HepG2 (cell line): ENCODE results near the gene STAP2. TPM values are rescaled to one million over a fixed set of nuclear protein-coding genes. Genes with fewer than 3 reads are reported as not detected.

Experiments used
- ATAC-seq: fragments of 200-7000 bp; cut with Tn5 transposase; 3 replicates; pipeline ENCODE4 v1.9.1; 2020; ENCODE audit warnings: mild to moderate bottlenecking, moderate library complexity
- BruUV-seq: library from RNA; stranded (reverse); fragments of 400-500 nt; replicated peaks from 2 replicates; lab custom pipeline; 2021; lab: Mats Ljungman, UMichigan
- CTCF ChIA-PET: fragments of 300-600 bp; formaldehyde crosslinking; extraction: SDS; loops from one replicate; lab custom pipeline; 2021; ENCODE audit warnings: low total read pairs, inconsistent platforms, low intra/inter-chr PET ratio; lab: Yijun Ruan, JAX
- POLR2A ChIA-PET: fragments of 350-600 bp; sonication (Branson Sonifier 250); formaldehyde crosslinking; loops from one replicate; lab custom pipeline; 2020; ENCODE audit warnings: antibody characterized with exemption, inconsistent platforms; lab: Yijun Ruan, JAX
- DNase-seq: peaks from one replicate; pipeline ENCODE4 v3.0.0-alpha.2; 2015; ENCODE audit warnings: low spot score
- FAIRE-seq: peaks from 3 replicates; lab custom pipeline; 2011; peaks lifted over from hg19 to GRCh38; lab: Jason Lieb, UNC
- H2AFZ ChIP-seq: one replicate; pipeline ENCODE4 v1.6.1; 2011; ENCODE audit warnings: low read length, inconsistent platforms
- H3K27ac ChIP-seq: fragments of 300-600 bp; 3 replicates; pipeline ENCODE4 v1.8.0; 2011; ENCODE audit warnings: mixed run types, mild to moderate bottlenecking, mixed read lengths, low read length, inconsistent platforms; ENCODE audit not compliant: insufficient read depth; ENCODE audit errors: extremely low read length
- H3K27me3 ChIP-seq, 2 experiments: fragments of 200-600 bp in 1 of 2; 2 replicates in 1 of 2; 3 replicates in 1 of 2; pipeline versions ENCODE4 v1.6.0 to v1.8.0; 2011; ENCODE audit warnings: low read length in 2 of 2, mild to moderate bottlenecking in 2 of 2, moderate library complexity in 2 of 2, inconsistent platforms in 1 of 2; ENCODE audit not compliant: insufficient read depth in 2 of 2, control insufficient read depth in 1 of 2
- H3K36me3 ChIP-seq, 2 experiments: fragments of 200-600 bp in 1 of 2; replicated peaks in 1 of 2; 2 replicates in 1 of 2; 3 replicates in 1 of 2; pipeline versions ENCODE4 v1.5.1 to v1.8.0; 2011; ENCODE audit warnings: low read length in 2 of 2, inconsistent platforms in 1 of 2; ENCODE audit not compliant: insufficient read depth in 2 of 2, control insufficient read depth in 1 of 2
- H3K4me1 ChIP-seq: 2 replicates; pipeline ENCODE4 v1.5.1; 2012; ENCODE audit warnings: low read length, inconsistent platforms; ENCODE audit not compliant: insufficient read depth
- H3K4me2 ChIP-seq: 2 replicates; pipeline ENCODE4 v1.6.0; 2011; ENCODE audit warnings: low read depth, low read length, inconsistent platforms
- H3K4me3 ChIP-seq, 3 experiments: fragments of 200-600 bp in 1 of 3; sonication (generic), shearing (Covaris generic) in 1 of 3; replicated peaks in 1 of 3; 2 replicates each; pipeline ENCODE4 v1.5.1; 2011 to 2016; ENCODE audit warnings: low read length in 3 of 3, inconsistent platforms in 2 of 3, low read depth in 2 of 3, mild to moderate bottlenecking in 2 of 3, control low read depth in 1 of 3, mixed read lengths in 1 of 3; ENCODE audit not compliant: insufficient read depth in 1 of 3
- H3K79me2 ChIP-seq: one replicate; pipeline ENCODE4 v1.6.1; 2011; ENCODE audit warnings: low read length, inconsistent platforms; ENCODE audit not compliant: insufficient read depth
- H3K9ac ChIP-seq: 2 replicates; pipeline ENCODE4 v1.6.0; 2011; ENCODE audit warnings: mild to moderate bottlenecking, low read depth, low read length, inconsistent platforms; ENCODE audit not compliant: insufficient read depth
- H3K9me3 ChIP-seq: 2 replicates; pipeline ENCODE4 v1.5.1; 2012; ENCODE audit warnings: mild to moderate bottlenecking, low read length
- H4K20me1 ChIP-seq: 2 replicates; pipeline ENCODE4 v1.6.0; 2011; ENCODE audit warnings: inconsistent platforms, mild to moderate bottlenecking, low read length, moderate library complexity; ENCODE audit not compliant: insufficient read depth
- AGO1 ChIP-seq: fragments of 200-400 bp; formaldehyde crosslinking; IDR thresholded peaks from 2 replicates; pipeline ENCODE4 v1.6.1; 2017; ENCODE audit warnings: mild to moderate bottlenecking, low read depth, low read length, moderate library complexity; ENCODE audit not compliant: poor library complexity, severe bottlenecking
- AGO2 ChIP-seq: fragments of 200-400 bp; formaldehyde crosslinking; optimal IDR thresholded peaks from 2 replicates; pipeline ENCODE3; 2017; ENCODE audit warnings: mild to moderate bottlenecking, low read depth, low read length, moderate library complexity
- ATF7 ChIP-seq, 2 experiments: fragments of 450-650 bp in 1 of 2; sonication (generic) in 1 of 2; formaldehyde crosslinking in 1 of 2; IDR thresholded peaks; 2 replicates each; pipeline versions ENCODE4 v1.4.0 to v1.6.1; 2016 to 2020; ENCODE audit warnings: antibody characterized with exemption in 1 of 2, mild to moderate bottlenecking in 1 of 2, missing genetic modification reagents in 1 of 2
- BRCA1 ChIP-seq: sonication (generic); formaldehyde crosslinking; IDR thresholded peaks from 2 replicates; pipeline ENCODE4 v1.4.0; 2020; ENCODE audit warnings: missing genetic modification reagents
- CEBPB ChIP-seq: IDR thresholded peaks from 2 replicates; pipeline ENCODE4 v1.6.1; 2011; ENCODE audit warnings: low read depth, low read length, improper control_type of control experiment, borderline replicate concordance
- ETV6 ChIP-seq: sonication (generic); formaldehyde crosslinking; conservative IDR thresholded peaks from 2 replicates; pipeline ENCODE4 v1.4.0; 2020; ENCODE audit warnings: missing genetic modification reagents
- KAT2B ChIP-seq: fragments of 150-350 bp; IDR thresholded peaks from 2 replicates; pipeline ENCODE4 v1.6.1; 2014; ENCODE audit warnings: low read depth, low read length, borderline replicate concordance
- MED13 ChIP-seq: sonication (generic); formaldehyde crosslinking; IDR thresholded peaks from 2 replicates; pipeline ENCODE4 v1.5.0; 2020; ENCODE audit warnings: missing genetic modification reagents
- NR2F1 ChIP-seq, 2 experiments: fragments of 450-650 bp in 1 of 2; formaldehyde crosslinking in 1 of 2; IDR thresholded peaks; 2 replicates each; pipeline versions ENCODE4 v1.5.0 to v1.6.1; 2016 to 2020; ENCODE audit warnings: mild to moderate bottlenecking in 1 of 2, missing compliant biosample characterization in 1 of 2, missing genetic modification reagents in 1 of 2, moderate library complexity in 1 of 2
- PCBP1 ChIP-seq: fragments of 200-400 bp; formaldehyde crosslinking; IDR thresholded peaks from 2 replicates; pipeline ENCODE4 v1.6.1; 2017; ENCODE audit warnings: mild to moderate bottlenecking, low read depth, low read length, borderline replicate concordance
- REL ChIP-seq: sonication (generic); formaldehyde crosslinking; conservative IDR thresholded peaks from 2 replicates; pipeline ENCODE4 v1.8.0; 2022; ENCODE audit warnings: mild to moderate bottlenecking, missing genetic modification reagents, moderate library complexity
- ZBTB39 ChIP-seq: sonication (generic); formaldehyde crosslinking; IDR thresholded peaks from 2 replicates; pipeline ENCODE4 v1.5.0; 2020; ENCODE audit warnings: missing genetic modification reagents
- ZFP36 ChIP-seq: fragments of 150-350 bp; IDR thresholded peaks from 2 replicates; pipeline ENCODE4 v1.6.1; 2018; ENCODE audit warnings: borderline replicate concordance, low read length, low read depth; ENCODE audit not compliant: partially characterized antibody
- ZFP41 ChIP-seq: sonication (generic); formaldehyde crosslinking; IDR thresholded peaks from 2 replicates; pipeline ENCODE4 v1.4.0; 2020; ENCODE audit warnings: mild to moderate bottlenecking, missing genetic modification reagents, borderline replicate concordance
- ZFY ChIP-seq: sonication (generic); formaldehyde crosslinking; IDR thresholded peaks from 2 replicates; pipeline ENCODE4 v1.4.0; 2020; ENCODE audit warnings: missing genetic modification reagents
- ZNF780A ChIP-seq: sonication (generic); formaldehyde crosslinking; IDR thresholded peaks from 2 replicates; pipeline ENCODE4 v1.8.0; 2022; ENCODE audit warnings: mild to moderate bottlenecking, missing genetic modification reagents, moderate library complexity
- WGBS: methylation state at CpG from one replicate; pipeline ENCODE4 v1.1.6; 2017; ENCODE audit warnings: low lambda C conversion rate; 5-methylcytosine and 5-hydroxymethylcytosine counted together
- in situ Hi-C: cut with HindIII; loops from 2 replicates; pipeline ENCODE4 v1.10.0; 2017; ENCODE audit warnings: low pct_unique_long_range_greater_than_20kb; ENCODE audit not compliant: extremely low pct_ligation_motif_present
- intact Hi-C: fragments of 100-400 bp; cut with micrococcal nuclease; formaldehyde crosslinking; loops from one replicate; pipeline ENCODE4 v1.10.0; 2022; ENCODE audit not compliant: unreplicated experiment
- polyA plus RNA-seq, 8 experiments: library from polyadenylated mRNA; depleted of rRNA in 3 of 8; stranded (reverse) in 7 of 8; unstranded in 1 of 8; fragments of >200 nt; fragmentation: Illumina TruSeq in 4 of 8; extraction: Trizol in 4 of 8; gene quantifications; 2 replicates each; pipeline versions ENCODE4 v1.2.1 to v1.2.3, GENCODE V29; 2011 to 2016; ENCODE audit warnings: low read depth in 4 of 8, missing spikeins in 1 of 8, mixed read lengths in 1 of 8; ENCODE audit not compliant: insufficient read depth in 1 of 8
- total RNA-seq, 5 experiments: library from RNA; depleted of rRNA; stranded (reverse); fragments of >200 nt; fragmentation: Illumina TruSeq; extraction: Trizol; gene quantifications; 2 replicates each; pipeline ENCODE4 v1.2.3, GENCODE V29; 2016; ENCODE audit warnings: low read depth in 1 of 5
- TF ChIP-seq, protein P1 (sequence below): sonication (generic); formaldehyde crosslinking; IDR thresholded peaks from 2 replicates; pipeline ENCODE4 v1.4.0; 2020; ENCODE audit warnings: mild to moderate bottlenecking, missing genetic modification reagents

The STAP2 gene
- total and polyA plus RNA-seq, 2 of the 13 experiments (the other 11 are each of a cell fraction or from before 2014, with no cell fraction given): 39.0 to 43.7 TPM

- no TSS peak for BruUV-seq
- H4K20me1 ChIP-seq: no peaks in the 10 kb centered on the region
- no peak overlapping the region for H3K9ac ChIP-seq
- H3K9me3 ChIP-seq: no peaks in the 10 kb centered on the region
- no peak for DNase-seq
- FAIRE-seq: no peak
- H3K4me1 ChIP-seq: no peaks in the 10 kb centered on the region
- H2AFZ ChIP-seq: no peak overlapping the region
- H3K4me2 ChIP-seq: no peak overlapping the region
- no peak overlapping the region for H3K27ac ChIP-seq
- intact Hi-C loops (no loop called here), in situ Hi-C loops (no loop called here)
- no peaks in the 10 kb centered on the region for H3K27me3 ChIP-seq
- no peak overlapping the region for H3K4me3 ChIP-seq
- peaks cover 26 to 57% of the 10 kb centered on the region in 2 experiments; a peak in 4 of 5 replicates for H3K36me3 ChIP-seq
- peaks cover 12% of the 10 kb centered on the region for H3K79me2 ChIP-seq
- ChIA-PET CTCF (interaction anchor here (1.1 kb wide), 1 partner anchor 35 kb away, joined by 3 read pairs; the partner anchor contains the start of gene SH3GL1), POLR2A (interaction anchor here (1.4 kb wide), 1 partner anchor 9 kb away, joined by 3 read pairs; no protein-coding TSS in a partner anchor)
- ATAC-seq: no peak
- WGBS: 83% methylated on average over 9 of the region's 19 CpGs
- TF ChIP-seq KAT2B: no peak
- TF ChIP-seq PCBP1: no peak
- peak; percentile 82 for TF ChIP-seq AGO1
- TF ChIP-seq CEBPB: no peak
- TF ChIP-seq ZFP41 (CRISPR knock-in tag): no peak
- TF ChIP-seq ZFP36: no peak
- TF ChIP-seq ZFY: no peak
- TF ChIP-seq ZBTB39 (CRISPR knock-in tag): no peak
- TF ChIP-seq ATF7 (IDR thresholded peaks at IDR 0.05): no peak
- TF ChIP-seq ATF7 (CRISPR knock-in tag; IDR thresholded peaks at IDR 0.05): no peak
- no peak for TF ChIP-seq NR2F1 (CRISPR knock-in tag; IDR thresholded peaks at IDR 0.05)
- TF ChIP-seq, protein P1, sequence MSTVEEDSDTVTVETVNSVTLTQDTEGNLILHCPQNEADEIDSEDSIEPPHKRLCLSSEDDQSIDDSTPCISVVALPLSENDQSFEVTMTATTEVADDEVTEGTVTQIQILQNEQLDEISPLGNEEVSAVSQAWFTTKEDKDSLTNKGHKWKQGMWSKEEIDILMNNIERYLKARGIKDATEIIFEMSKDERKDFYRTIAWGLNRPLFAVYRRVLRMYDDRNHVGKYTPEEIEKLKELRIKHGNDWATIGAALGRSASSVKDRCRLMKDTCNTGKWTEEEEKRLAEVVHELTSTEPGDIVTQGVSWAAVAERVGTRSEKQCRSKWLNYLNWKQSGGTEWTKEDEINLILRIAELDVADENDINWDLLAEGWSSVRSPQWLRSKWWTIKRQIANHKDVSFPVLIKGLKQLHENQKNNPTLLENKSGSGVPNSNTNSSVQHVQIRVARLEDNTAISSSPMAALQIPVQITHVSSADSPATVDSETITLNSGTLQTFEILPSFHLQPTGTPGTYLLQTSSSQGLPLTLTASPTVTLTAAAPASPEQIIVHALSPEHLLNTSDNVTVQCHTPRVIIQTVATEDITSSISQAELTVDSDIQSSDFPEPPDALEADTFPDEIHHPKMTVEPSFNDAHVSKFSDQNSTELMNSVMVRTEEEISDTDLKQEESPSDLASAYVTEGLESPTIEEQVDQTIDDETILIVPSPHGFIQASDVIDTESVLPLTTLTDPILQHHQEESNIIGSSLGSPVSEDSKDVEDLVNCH: no peak
- TF ChIP-seq REL: no peak
- no peak for TF ChIP-seq BRCA1 (CRISPR knock-in tag)
- no peak for TF ChIP-seq MED13 (CRISPR knock-in tag)
- TF ChIP-seq AGO2: peak; percentile 14
- no peak for TF ChIP-seq ETV6 (CRISPR knock-in tag)
- TF ChIP-seq ZNF780A (CRISPR knock-in tag): no peak
Measured at GRCh38 chr19:4365791-4366665, 27.4 kb upstream of the STAP2 start.
